Measurements from ENCODE around the gene BICC1. TPM values are rescaled to one million over a fixed set of nuclear protein-coding genes. Genes with fewer than 3 reads are reported as not detected.

Gene BICC1
- total RNA-seq, 1 experiment from 2014 or later: 0.57 TPM

- no peaks in the 10 kb centered on the region for H3K23me2 ChIP-seq (ENCODE audit: insufficient read length, low read depth, low read length, poor library complexity, severe bottlenecking)
- H3K27ac ChIP-seq (ENCODE audit: insufficient read length, low read depth, low read length): no peak overlapping the region
- no peak overlapping the region for H4K5ac ChIP-seq (ENCODE audit: insufficient read length, low read depth, low read length)
- H3K9me3 ChIP-seq (ENCODE audit: control insufficient read depth, low read depth, low read length): no peaks in the 10 kb centered on the region
- H4K20me1 ChIP-seq (ENCODE audit: control insufficient read depth, insufficient read depth, insufficient read length): no peaks in the 10 kb centered on the region
- H3K79me2 ChIP-seq (ENCODE audit: insufficient read depth, low read length): no peaks in the 10 kb centered on the region
- H2AFZ ChIP-seq (ENCODE audit: low read length): no peak overlapping the region
- no peak overlapping the region for H4K8ac ChIP-seq (replicated peaks; ENCODE audit: insufficient read length, low read depth, low read length)
- no peak for DNase-seq
- no peak overlapping the region for H2BK20ac ChIP-seq (ENCODE audit: low read depth, low read length, poor library complexity, severe bottlenecking)
- no peak overlapping the region for H3K9ac ChIP-seq (ENCODE audit: extremely low read depth, insufficient read length, low read length)
- no peak overlapping the region for H2BK15ac ChIP-seq (ENCODE audit: low read depth, low read length)
- no peak overlapping the region for H3T11ph ChIP-seq (ENCODE audit: low read length)
- no peak overlapping the region for H3K23ac ChIP-seq (ENCODE audit: insufficient read length, low read depth, low read length)
- no peak overlapping the region for H2BK5ac ChIP-seq (ENCODE audit: insufficient read length, low read length)
- Mint-ChIP-seq H3K36me3 (ENCODE audit: insufficient read depth in 1 of 3, low read depth in 3 of 3) (no peaks in the 10 kb centered on the region), H3K4me3 (no peak overlapping the region), H3K4me1 (no peaks in the 10 kb centered on the region), H3K27ac (no peak overlapping the region), H3K9me3 (no peaks in the 10 kb centered on the region), H3K27me3 (ENCODE audit: low read depth) (no peaks in the 10 kb centered on the region)
- no peak overlapping the region for H3K14ac ChIP-seq (ENCODE audit: insufficient read depth, low read length)
- H2BK120ac ChIP-seq (ENCODE audit: low read depth, low read length, poor library complexity, severe bottlenecking): no peak overlapping the region
- H3K56ac ChIP-seq (ENCODE audit: insufficient read length, low read depth, low read length): no peak overlapping the region
- H3K27me3 ChIP-seq (ENCODE audit: insufficient read depth, low read length): no peaks in the 10 kb centered on the region
- no peak for TF ChIP-seq CTCF (conservative IDR thresholded peaks at IDR 0.05)
- no peak overlapping the region for H3K4me2 ChIP-seq (ENCODE audit: insufficient read depth, insufficient read length, low read length)
- no peak overlapping the region for H3K4ac ChIP-seq (ENCODE audit: low read depth, low read length)
- no CpG with 5 or more reads among the region's 4 CpGs for WGBS (ENCODE audit: extremely low coverage, insufficient read length, low lambda C conversion rate)
- no peak overlapping the region for H3K18ac ChIP-seq (ENCODE audit: insufficient read length, low read depth, low read length)
- no peaks in the 10 kb centered on the region for H3K79me1 ChIP-seq (ENCODE audit: insufficient read depth, low read depth, low read length, poor library complexity, severe bottlenecking)
- H3K4me1 ChIP-seq (ENCODE audit: insufficient read depth, low read length): no peaks in the 10 kb centered on the region
- no peak overlapping the region for H2AK5ac ChIP-seq (ENCODE audit: insufficient read length, low read length)
- H2BK12ac ChIP-seq (ENCODE audit: insufficient read length, low read depth, low read length): no peak overlapping the region
- H4K91ac ChIP-seq (ENCODE audit: insufficient read length, low read depth, low read length): no peak overlapping the region
Measured at GRCh38 chr10:58545427-58545826, 32.8 kb downstream of the BICC1 start.

All from H9 (cell line).